ENCODE data around the gene ATP6V1G1. TPM values are rescaled to one million over a fixed set of nuclear protein-coding genes. Genes with fewer than 3 reads are reported as not detected.

Gene ATP6V1G1
- total RNA-seq, 1 experiment from 2014 or later: 90.6 TPM

DNA sequence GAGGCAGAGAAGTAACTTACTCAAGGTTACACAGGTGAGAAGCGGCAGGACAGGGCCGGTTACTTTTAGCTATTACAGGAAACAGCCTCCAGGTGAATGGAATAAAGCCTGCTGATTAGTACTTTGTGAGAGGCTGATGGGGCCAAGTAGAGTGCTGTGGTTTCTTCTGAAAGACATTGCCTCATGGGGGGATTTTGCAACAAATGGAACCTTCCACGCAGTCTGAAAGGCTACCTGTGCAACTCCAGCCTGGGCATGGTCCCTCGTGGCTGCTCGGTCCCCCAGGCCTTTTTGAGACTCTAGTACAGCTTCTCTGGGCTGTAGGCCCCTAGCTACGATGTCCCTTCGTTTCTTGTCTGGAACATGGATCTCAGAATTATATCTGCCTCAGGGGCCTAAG is 25.5 kb downstream of the ATP6V1G1 start:
- H2AFZ ChIP-seq: no peak overlapping the region

DNA sequence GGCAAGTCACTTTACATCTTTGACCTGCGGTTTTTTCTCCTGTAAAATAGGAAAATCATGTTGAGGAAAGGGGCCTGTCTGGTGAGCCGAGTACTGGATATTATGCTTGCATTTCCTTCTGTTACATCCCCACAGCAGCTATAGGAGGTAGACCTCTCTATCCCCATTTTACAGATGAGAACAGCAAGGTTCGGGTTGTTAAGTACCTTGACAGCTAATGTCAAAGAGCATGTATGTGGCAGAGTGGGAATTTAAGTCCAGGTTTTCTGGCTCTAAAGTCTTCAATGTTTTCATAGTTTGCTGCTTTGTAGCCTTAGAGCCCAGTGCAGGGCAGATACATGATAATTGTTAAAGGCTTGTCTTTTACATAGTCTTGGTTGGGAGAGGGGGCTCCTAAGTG is 26.4 kb downstream of the ATP6V1G1 start:
- DNase-seq: no peak
- Histone ChIP-seq H2AFZ (no peak overlapping the region), H3K4me2 (no peak overlapping the region), H3K4me3 (no peak overlapping the region), H3F3A (ENCODE audit: insufficient read depth, low read depth) (peaks cover 23% of the 10 kb centered on the region; the same call in 1 of the 2 replicates), H3K9me2 (ENCODE audit: insufficient read depth) (no peaks in the 10 kb centered on the region), H4K20me1 (ENCODE audit: insufficient read depth) (no peaks in the 10 kb centered on the region), H3K27me3 (ENCODE audit: insufficient read depth, low read depth) (no peaks in the 10 kb centered on the region), H3K4me1 (replicated peaks; ENCODE audit: insufficient read depth) (peaks cover 32% of the 10 kb centered on the region), H3K36me3 (ENCODE audit: low read depth) (no peaks in the 10 kb centered on the region), H3K9me3 (ENCODE audit: insufficient read depth, low read depth) (no peaks in the 10 kb centered on the region), H3K27ac (no peak overlapping the region), H3K79me2 (ENCODE audit: low read depth) (peaks cover 21% of the 10 kb centered on the region)
- CTCF ChIA-PET: no interaction called here
- POLR2A ChIA-PET (ENCODE audit: unreplicated experiment): no interaction called here
- TF ChIP-seq, protein P1, sequence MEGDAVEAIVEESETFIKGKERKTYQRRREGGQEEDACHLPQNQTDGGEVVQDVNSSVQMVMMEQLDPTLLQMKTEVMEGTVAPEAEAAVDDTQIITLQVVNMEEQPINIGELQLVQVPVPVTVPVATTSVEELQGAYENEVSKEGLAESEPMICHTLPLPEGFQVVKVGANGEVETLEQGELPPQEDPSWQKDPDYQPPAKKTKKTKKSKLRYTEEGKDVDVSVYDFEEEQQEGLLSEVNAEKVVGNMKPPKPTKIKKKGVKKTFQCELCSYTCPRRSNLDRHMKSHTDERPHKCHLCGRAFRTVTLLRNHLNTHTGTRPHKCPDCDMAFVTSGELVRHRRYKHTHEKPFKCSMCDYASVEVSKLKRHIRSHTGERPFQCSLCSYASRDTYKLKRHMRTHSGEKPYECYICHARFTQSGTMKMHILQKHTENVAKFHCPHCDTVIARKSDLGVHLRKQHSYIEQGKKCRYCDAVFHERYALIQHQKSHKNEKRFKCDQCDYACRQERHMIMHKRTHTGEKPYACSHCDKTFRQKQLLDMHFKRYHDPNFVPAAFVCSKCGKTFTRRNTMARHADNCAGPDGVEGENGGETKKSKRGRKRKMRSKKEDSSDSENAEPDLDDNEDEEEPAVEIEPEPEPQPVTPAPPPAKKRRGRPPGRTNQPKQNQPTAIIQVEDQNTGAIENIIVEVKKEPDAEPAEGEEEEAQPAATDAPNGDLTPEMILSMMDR (conservative IDR thresholded peaks at IDR 0.05): no peak
- TF ChIP-seq EZH2 (IDR thresholded peaks at IDR 0.05; ENCODE audit: low read depth): no peak
- BruUV-seq (replicated peaks): no TSS peak
- intact Hi-C loops (cut with micrococcal nuclease; ENCODE audit: unreplicated experiment): no loop called here

More for the DNA sequence above, 25.5 kb downstream of the ATP6V1G1 start:
- Histone ChIP-seq H3K9me3 (ENCODE audit: insufficient read depth, low read depth) (no peaks in the 10 kb centered on the region), H3K4me2 (peak overlapping the region; percentile 90), H3F3A (ENCODE audit: insufficient read depth, low read depth) (peaks cover 23% of the 10 kb centered on the region; the same call in 1 of the 2 replicates), H3K27me3 (ENCODE audit: insufficient read depth, low read depth) (no peaks in the 10 kb centered on the region), H3K4me1 (replicated peaks; ENCODE audit: insufficient read depth) (peaks cover 32% of the 10 kb centered on the region), H3K36me3 (ENCODE audit: low read depth) (no peaks in the 10 kb centered on the region), H3K4me3 (no peak overlapping the region), H3K9me2 (ENCODE audit: insufficient read depth) (no peaks in the 10 kb centered on the region), H3K27ac (no peak overlapping the region), H4K20me1 (ENCODE audit: insufficient read depth) (no peaks in the 10 kb centered on the region), H3K79me2 (ENCODE audit: low read depth) (peaks cover 21% of the 10 kb centered on the region)
- DNase-seq: no peak
- POLR2A ChIA-PET (ENCODE audit: unreplicated experiment): no interaction called here
- BruUV-seq (replicated peaks): no TSS peak
- TF ChIP-seq EZH2 (IDR thresholded peaks at IDR 0.05; ENCODE audit: low read depth): no peak
- TF ChIP-seq, protein P1 (conservative IDR thresholded peaks at IDR 0.05): no peak
- CTCF ChIA-PET: no interaction called here
- intact Hi-C loops (cut with micrococcal nuclease; ENCODE audit: unreplicated experiment): no loop called here

DNA sequence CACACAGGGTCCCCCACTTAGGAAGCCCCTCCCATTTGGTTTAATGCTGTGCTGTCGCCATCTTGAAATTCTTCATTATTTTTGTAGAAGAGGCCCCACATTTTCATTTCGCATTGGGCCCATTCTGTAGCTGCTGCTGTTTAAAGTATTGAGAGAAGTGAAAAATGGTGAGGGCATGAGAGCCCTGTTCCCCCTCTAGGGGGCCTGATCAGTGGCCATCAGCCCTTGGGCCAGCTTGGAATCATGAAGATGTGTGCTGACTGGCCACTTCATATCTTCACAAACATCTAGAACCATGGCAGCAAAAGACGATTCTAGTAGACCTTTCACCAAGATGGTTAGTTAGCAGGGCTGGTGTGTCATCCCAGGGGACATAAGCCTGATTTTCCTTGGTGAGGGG is 26.8 kb downstream of the ATP6V1G1 start:
- no peaks in the 10 kb centered on the region for H3K9me3 ChIP-seq (ENCODE audit: insufficient read depth, low read depth)
- H3K79me2 ChIP-seq (ENCODE audit: low read depth): peaks cover 21% of the 10 kb centered on the region
- POLR2A ChIA-PET (ENCODE audit: unreplicated experiment): no interaction called here
- no peak overlapping the region for H3K4me3 ChIP-seq
- no peaks in the 10 kb centered on the region for H3K36me3 ChIP-seq (ENCODE audit: low read depth)
- CTCF ChIA-PET: no interaction called here
- H3F3A ChIP-seq (ENCODE audit: insufficient read depth, low read depth): peaks cover 23% of the 10 kb centered on the region; the same call in 1 of the 2 replicates
- TF ChIP-seq, protein P1 (conservative IDR thresholded peaks at IDR 0.05): no peak
- TF ChIP-seq EZH2 (IDR thresholded peaks at IDR 0.05; ENCODE audit: low read depth): no peak
- no peak for DNase-seq
- H3K4me1 ChIP-seq (replicated peaks; ENCODE audit: insufficient read depth): peaks cover 32% of the 10 kb centered on the region
- no TSS peak for BruUV-seq (replicated peaks)
- no peak overlapping the region for H3K27ac ChIP-seq
- H2AFZ ChIP-seq: no peak overlapping the region
- no peak overlapping the region for H3K4me2 ChIP-seq
- H3K27me3 ChIP-seq (ENCODE audit: insufficient read depth, low read depth): no peaks in the 10 kb centered on the region
- no peaks in the 10 kb centered on the region for H3K9me2 ChIP-seq (ENCODE audit: insufficient read depth)
- intact Hi-C loops (cut with micrococcal nuclease; ENCODE audit: unreplicated experiment): no loop called here
- H4K20me1 ChIP-seq (ENCODE audit: insufficient read depth): no peaks in the 10 kb centered on the region

Data from PC-9 (cell line).